SU-DHL-6 (cell line): ENCODE measurements around the gene RNASE13.

ENCODE experiments used
- CTCF ChIP-seq: fragments of 200-600 bp; sonication (generic); IDR thresholded peaks from one replicate; pipeline ENCODE4 v1.5.1; 2017; ENCODE audit warnings: antibody characterized with exemption, mild to moderate bottlenecking, low read length, moderate library complexity; ENCODE audit not compliant: insufficient read depth, poor library complexity, severe bottlenecking
- EZH2phosphoT487 ChIP-seq: fragments of 200-600 bp; sonication (generic), shearing (Covaris generic); conservative IDR thresholded peaks from 2 replicates; pipeline ENCODE4 v1.6.1; 2018; ENCODE audit warnings: mild to moderate bottlenecking, antibody characterized with exemption, low read length, moderate library complexity, mixed read lengths

- TF ChIP-seq CTCF (no peak), EZH2phosphoT487 (no peak)
Observed at GRCh38 chr14:21015312-21015711, 19.3 kb downstream of the RNASE13 start.
